ENCODE measurements around the gene SPAG8.

The SPAG8 gene

GRCh38 chr9:35822926-35823325 lies 10.9 kb upstream of the SPAG8 start:
- H3K4me3 ChIP-seq (ENCODE audit: low read depth, low read length), result no peak overlapping the region
- TF ChIP-seq, protein P1, sequence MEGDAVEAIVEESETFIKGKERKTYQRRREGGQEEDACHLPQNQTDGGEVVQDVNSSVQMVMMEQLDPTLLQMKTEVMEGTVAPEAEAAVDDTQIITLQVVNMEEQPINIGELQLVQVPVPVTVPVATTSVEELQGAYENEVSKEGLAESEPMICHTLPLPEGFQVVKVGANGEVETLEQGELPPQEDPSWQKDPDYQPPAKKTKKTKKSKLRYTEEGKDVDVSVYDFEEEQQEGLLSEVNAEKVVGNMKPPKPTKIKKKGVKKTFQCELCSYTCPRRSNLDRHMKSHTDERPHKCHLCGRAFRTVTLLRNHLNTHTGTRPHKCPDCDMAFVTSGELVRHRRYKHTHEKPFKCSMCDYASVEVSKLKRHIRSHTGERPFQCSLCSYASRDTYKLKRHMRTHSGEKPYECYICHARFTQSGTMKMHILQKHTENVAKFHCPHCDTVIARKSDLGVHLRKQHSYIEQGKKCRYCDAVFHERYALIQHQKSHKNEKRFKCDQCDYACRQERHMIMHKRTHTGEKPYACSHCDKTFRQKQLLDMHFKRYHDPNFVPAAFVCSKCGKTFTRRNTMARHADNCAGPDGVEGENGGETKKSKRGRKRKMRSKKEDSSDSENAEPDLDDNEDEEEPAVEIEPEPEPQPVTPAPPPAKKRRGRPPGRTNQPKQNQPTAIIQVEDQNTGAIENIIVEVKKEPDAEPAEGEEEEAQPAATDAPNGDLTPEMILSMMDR (IDR thresholded peaks at IDR 0.05; ENCODE audit: control insufficient read depth, extremely low read depth, insufficient read depth), result no peak
- DNase-seq (ENCODE audit: low read depth), result no peak

- no peak for DNase-seq (ENCODE audit: low read depth)
- TF ChIP-seq, protein P1 (IDR thresholded peaks at IDR 0.05; ENCODE audit: control insufficient read depth, extremely low read depth, insufficient read depth), result no peak
- H3K4me3 ChIP-seq (ENCODE audit: low read depth, low read length), result no peak overlapping the region
Observed at GRCh38 chr9:35820076-35820475, 8.0 kb upstream of the SPAG8 start.

DNA sequence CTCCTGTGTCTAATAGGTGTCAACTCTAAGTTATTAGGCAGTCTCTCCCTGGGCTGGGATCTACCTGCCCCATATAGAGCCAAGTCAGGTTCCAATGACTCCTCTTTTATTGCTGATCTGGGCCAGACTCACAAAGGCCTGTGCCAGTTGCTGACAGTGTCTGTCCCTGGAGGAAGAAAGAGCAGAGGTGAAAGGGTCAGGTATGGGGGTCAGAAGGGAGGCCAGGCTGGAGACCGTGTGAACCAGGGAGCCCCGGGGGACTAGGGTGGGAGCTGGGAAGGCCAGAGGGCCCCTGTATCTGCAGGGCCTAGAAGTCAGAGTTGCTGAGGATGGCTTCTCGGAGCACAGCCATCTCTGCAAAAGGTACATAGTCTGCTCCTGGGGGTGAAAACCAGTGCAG lies 6.3 kb upstream of the SPAG8 start:
- no peak overlapping the region for H3K4me3 ChIP-seq (ENCODE audit: low read depth, low read length)
- DNase-seq (ENCODE audit: low read depth), result no peak
- TF ChIP-seq, protein P1 (IDR thresholded peaks at IDR 0.05; ENCODE audit: control insufficient read depth, extremely low read depth, insufficient read depth), result no peak

DNA sequence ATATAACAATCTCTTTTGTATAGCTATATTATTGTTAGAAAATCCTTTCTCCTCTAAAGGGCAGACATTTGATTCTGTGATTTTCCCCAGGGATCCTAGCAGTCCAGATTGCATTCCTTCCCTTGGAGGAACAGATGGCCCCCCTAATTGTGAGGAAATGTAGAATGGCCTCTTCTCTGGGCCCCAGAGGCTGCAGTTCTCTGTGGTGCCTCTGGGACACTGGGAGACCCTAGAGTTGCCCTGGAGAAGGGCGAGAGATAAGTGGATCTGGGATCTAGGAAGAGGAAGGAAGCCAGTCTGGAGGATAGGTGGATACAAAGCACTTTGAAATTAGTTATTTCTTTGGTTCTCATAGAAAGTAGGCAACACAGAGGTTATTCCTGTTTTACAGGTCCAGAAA lies 4.6 kb upstream of the SPAG8 start:
- no peak for DNase-seq (ENCODE audit: low read depth)
- H3K4me3 ChIP-seq (ENCODE audit: low read depth, low read length), result no peak overlapping the region
- TF ChIP-seq, protein P1 (IDR thresholded peaks at IDR 0.05; ENCODE audit: control insufficient read depth, extremely low read depth, insufficient read depth), result no peak

DNA sequence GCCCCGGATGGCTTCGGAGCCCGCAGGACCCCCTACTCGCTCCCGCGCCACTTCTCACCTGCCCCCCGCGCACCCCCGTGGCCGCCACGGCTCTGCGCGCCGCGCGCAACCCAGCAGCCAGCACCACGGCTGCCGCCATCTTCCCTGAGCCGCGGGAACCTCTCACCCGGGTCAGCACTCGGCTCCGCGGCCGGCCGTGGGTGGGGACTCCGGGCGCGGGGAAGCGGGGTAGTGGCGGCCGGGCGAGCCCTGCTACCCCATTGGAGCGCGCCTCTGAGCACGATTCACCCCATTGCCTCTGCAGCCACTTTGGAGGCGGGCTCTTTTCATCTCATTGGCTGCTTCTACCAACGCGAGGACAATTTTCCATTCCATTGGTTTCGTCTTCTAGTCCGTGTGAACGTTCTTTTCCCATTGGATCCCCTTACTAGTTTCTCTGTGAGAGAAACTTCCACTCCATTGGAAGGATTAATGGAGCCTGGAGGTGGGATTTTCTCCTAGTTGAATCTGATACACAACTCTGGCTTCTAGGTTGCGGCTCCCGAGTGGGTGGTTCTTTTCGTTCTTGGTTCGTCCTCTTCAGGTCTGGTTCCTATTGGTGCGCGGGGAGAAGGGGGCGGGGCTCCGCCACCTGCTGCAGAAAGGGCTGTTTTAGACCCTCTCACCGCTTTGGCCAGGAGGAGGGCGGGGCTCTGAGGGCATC lies 2.9 kb upstream of the SPAG8 start, which contains the start of gene HINT2:
Gene HINT2, minus strand, starts transcription at position 202 of the 703 bp plus-strand sequence. Its CDS starts 63 bp downstream, at position 139.
- peak within 1 kb of the TSS; percentile 83 for H3K4me3 ChIP-seq (ENCODE audit: low read depth, low read length)
- peak; percentile 98 for DNase-seq (ENCODE audit: low read depth)
- TF ChIP-seq, protein P1 (IDR thresholded peaks at IDR 0.05; ENCODE audit: control insufficient read depth, extremely low read depth, insufficient read depth), result 0 out of 2 replicates have a peak, but pooled peaks have one; percentile 7

DNA sequence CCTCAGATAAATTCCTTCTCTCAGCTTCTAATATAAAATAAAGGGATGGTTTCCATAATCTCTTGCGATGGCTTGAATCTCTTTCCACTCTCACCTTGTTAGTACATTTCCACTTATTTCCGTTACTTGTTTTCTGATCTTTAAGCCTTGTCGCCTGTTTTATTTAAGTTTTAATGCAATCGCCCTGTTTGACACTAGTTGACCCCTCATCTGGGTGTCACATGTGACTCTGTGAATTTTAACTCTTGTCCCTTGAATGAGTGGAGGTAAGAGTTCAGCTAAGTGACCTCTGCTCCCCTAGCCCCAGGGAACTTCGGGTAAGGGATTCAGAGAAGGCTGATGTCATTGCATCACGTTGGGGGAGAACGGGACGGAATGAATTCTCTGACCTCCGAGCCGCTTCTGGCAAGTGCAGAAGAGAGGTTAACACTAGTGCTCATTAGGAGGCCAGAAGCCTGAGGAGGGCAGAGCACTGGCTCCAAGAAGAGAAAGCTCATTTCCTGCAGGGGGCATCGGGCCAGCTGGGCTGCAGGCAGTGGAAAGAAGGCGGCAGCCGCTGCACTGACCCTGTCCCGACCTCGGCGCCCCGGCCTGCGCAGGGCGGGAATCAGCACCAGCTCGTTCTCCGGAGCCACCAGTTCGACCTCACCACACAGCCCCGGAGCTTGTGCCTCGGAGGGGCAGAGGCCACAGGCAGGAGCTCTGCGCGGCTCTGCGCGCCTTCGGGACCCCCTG lies 2.2 kb upstream of the SPAG8 start:
- no peak for DNase-seq (ENCODE audit: low read depth)
- TF ChIP-seq, protein P1 (IDR thresholded peaks at IDR 0.05; ENCODE audit: control insufficient read depth, extremely low read depth, insufficient read depth), result peak; percentile 37; the same call in 1 of the 2 replicates
- H3K4me3 ChIP-seq (ENCODE audit: low read depth, low read length), result peak overlapping the region; percentile 83

All from LNCaP clone FGC (cell line).